Lung (tissue), 12 donors: Measurements from ENCODE around the gene CARMIL1. TPM values are rescaled to one million over a fixed set of nuclear protein-coding genes. Genes with fewer than 3 reads are reported as not detected.

Experiments
- ATAC-seq: fragments of 200-7000 bp; cut with Tn5 transposase; one replicate; pipeline ENCODE4 v1.9.1; 2020; ENCODE audit warnings: moderate number of reproducible peaks; ENCODE audit not compliant: insufficient read depth, low FRiP score
- DNase-seq, 3 donors: peaks; one replicate each; pipeline ENCODE4 v3.0.0-alpha.2; 2013 to 2017
- H3K27ac ChIP-seq, 2 donors: one replicate each; pipeline ENCODE4 v1.5.1; 2013; ENCODE audit warnings: mild to moderate bottlenecking in 2 of 2, moderate library complexity in 2 of 2, control low read depth in 1 of 2, inconsistent platforms in 1 of 2, low read depth in 1 of 2, low read length in 1 of 2
- H3K27me3 ChIP-seq, 3 donors: one replicate each; pipeline ENCODE4 v1.5.1; 2013; ENCODE audit warnings: low read length in 2 of 3; ENCODE audit not compliant: control insufficient read depth in 3 of 3, insufficient read depth in 3 of 3
- H3K36me3 ChIP-seq, 4 donors: one replicate each; pipeline ENCODE4 v1.5.1; 2013; ENCODE audit warnings: low read length in 4 of 4, mild to moderate bottlenecking in 1 of 4, moderate library complexity in 1 of 4; ENCODE audit not compliant: control insufficient read depth in 4 of 4, insufficient read depth in 4 of 4
- H3K4me1 ChIP-seq, 5 donors: one replicate each; pipeline ENCODE4 v1.5.1; 2013; ENCODE audit warnings: low read length in 5 of 5, mild to moderate bottlenecking in 2 of 5, moderate library complexity in 1 of 5; ENCODE audit not compliant: control insufficient read depth in 5 of 5, insufficient read depth in 5 of 5
- H3K4me3 ChIP-seq: one replicate; pipeline ENCODE4 v1.5.1; 2013; ENCODE audit warnings: mild to moderate bottlenecking, control low read depth, moderate library complexity
- H3K9ac ChIP-seq, 2 donors: one replicate each; pipeline ENCODE4 v1.5.1; 2013; ENCODE audit warnings: low read length in 2 of 2, control low read depth in 1 of 2; ENCODE audit not compliant: insufficient read depth in 1 of 2
- H3K9me3 ChIP-seq, 4 donors: one replicate each; pipeline ENCODE4 v1.5.1; 2013; ENCODE audit warnings: low read length in 3 of 4, mild to moderate bottlenecking in 1 of 4, moderate library complexity in 1 of 4; ENCODE audit not compliant: control insufficient read depth in 4 of 4, insufficient read depth in 3 of 4
- WGBS, 2 donors: extraction: QIAGEN DNeasy Blood & Tissue Kit; methylation state at CpG; one replicate each; pipeline ENCODE4 v1.1.7; 2013; 5-methylcytosine and 5-hydroxymethylcytosine counted together
- polyA plus RNA-seq, 2 donors: library from polyadenylated mRNA; stranded (reverse); fragments of 200-250 nt; gene quantifications; one replicate each; pipeline ENCODE4 v1.2.1, GENCODE V29; 2013
- total RNA-seq, 2 donors: library from RNA; depleted of rRNA in 1 of 2; stranded (reverse); fragments of >200 nt in 1 of 2; gene quantifications; one replicate each; pipeline ENCODE4 v1.2.1, GENCODE V29; 2014 to 2021
- TF ChIP-seq, protein P1 (sequence below): IDR thresholded peaks from 2 replicates; pipeline ENCODE4 v1.5.1; 2012; ENCODE audit warnings: mild to moderate bottlenecking; ENCODE audit errors: control extremely low read depth, extremely low read depth
- donor health status: control.
- donor health status: control.
- donor health status: Bipolar disorder and iron deficiency.
- donor health status: healthy.
- donor health status: DM: yes; HTN: yes; CAD: no.

CARMIL1 gene
- total and polyA plus RNA-seq, 4 donors, result 8.0 to 38.3 (median 34.9) TPM

DNA sequence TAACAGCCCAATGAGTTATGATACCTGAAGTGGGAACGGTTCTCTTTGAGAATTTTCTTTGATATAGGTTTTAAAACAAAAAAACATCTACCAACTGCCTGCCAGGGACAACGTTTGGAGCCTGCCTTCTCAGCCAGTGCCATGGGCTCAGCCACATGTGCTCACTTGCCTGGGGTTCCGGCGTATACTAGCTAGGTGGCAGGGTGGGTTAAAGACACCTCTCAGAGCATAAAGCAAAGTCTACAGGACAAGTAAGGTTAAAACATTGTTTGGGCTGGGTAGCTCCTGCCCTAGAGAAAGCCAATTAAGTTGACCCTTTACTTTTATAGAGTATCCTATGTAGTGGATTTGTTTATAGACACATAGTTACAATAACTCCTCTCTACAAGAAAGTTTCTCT, 334.9 kb downstream of the CARMIL1 start:
- 81 to 90% methylated on average over 4 of the region's 4 CpGs for WGBS, 2 donors
- ATAC-seq (no peak), DNase-seq (no peak)
- H3K4me1 ChIP-seq, result no peaks in the 10 kb centered on the region
- no peak overlapping the region for H3K4me3 ChIP-seq
- no peak overlapping the region for H3K9ac ChIP-seq
- H3K36me3 ChIP-seq, result peaks cover 0 to 5% (median 0%) of the 10 kb centered on the region in 4 donors
- H3K9me3 ChIP-seq, result no peaks in the 10 kb centered on the region
- no peaks in the 10 kb centered on the region for H3K27me3 ChIP-seq
- TF ChIP-seq, protein P1, sequence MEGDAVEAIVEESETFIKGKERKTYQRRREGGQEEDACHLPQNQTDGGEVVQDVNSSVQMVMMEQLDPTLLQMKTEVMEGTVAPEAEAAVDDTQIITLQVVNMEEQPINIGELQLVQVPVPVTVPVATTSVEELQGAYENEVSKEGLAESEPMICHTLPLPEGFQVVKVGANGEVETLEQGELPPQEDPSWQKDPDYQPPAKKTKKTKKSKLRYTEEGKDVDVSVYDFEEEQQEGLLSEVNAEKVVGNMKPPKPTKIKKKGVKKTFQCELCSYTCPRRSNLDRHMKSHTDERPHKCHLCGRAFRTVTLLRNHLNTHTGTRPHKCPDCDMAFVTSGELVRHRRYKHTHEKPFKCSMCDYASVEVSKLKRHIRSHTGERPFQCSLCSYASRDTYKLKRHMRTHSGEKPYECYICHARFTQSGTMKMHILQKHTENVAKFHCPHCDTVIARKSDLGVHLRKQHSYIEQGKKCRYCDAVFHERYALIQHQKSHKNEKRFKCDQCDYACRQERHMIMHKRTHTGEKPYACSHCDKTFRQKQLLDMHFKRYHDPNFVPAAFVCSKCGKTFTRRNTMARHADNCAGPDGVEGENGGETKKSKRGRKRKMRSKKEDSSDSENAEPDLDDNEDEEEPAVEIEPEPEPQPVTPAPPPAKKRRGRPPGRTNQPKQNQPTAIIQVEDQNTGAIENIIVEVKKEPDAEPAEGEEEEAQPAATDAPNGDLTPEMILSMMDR, result no peak
- no peak overlapping the region for H3K27ac ChIP-seq

GRCh38 chr6:25615471-25615870, 336.3 kb downstream of the CARMIL1 start:
- H3K4me1 ChIP-seq, result no peaks in the 10 kb centered on the region
- peaks cover 0 to 3% (median under 1%) of the 10 kb centered on the region in 4 donors for H3K36me3 ChIP-seq
- no peaks in the 10 kb centered on the region for H3K9me3 ChIP-seq
- TF ChIP-seq, protein P1, result no peak
- no peak overlapping the region for H3K27ac ChIP-seq
- ATAC-seq (no peak), DNase-seq (no peak)
- H3K4me3 ChIP-seq, result no peak overlapping the region
- no peak overlapping the region for H3K9ac ChIP-seq
- H3K27me3 ChIP-seq, result no peaks in the 10 kb centered on the region
- 91 to 97% methylated on average over 1 of the region's 1 CpG for WGBS, 2 donors

DNA sequence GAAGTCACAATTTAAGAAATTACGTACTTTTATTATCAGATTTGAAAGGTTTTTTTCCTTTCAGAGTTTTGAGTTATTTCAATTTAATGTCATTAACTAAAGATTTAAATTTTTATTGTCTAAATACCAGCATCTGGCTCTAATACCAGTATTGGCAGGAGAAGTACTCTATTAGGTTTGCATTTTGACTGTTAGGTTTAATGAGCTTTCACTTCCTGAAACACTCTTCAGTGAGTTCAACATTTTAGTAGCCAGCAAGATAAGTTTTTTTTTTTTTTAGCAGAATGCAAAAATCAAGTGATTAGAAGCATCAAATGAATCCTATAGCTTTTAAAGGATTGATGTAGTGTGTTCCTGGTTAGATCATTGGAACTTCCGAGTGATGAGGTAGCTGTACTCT, 338.8 kb downstream of the CARMIL1 start:
- Histone ChIP-seq H3K4me3 (no peak overlapping the region), H3K4me1 (no peaks in the 10 kb centered on the region), H3K9me3 (no peaks in the 10 kb centered on the region), H3K27me3 (no peaks in the 10 kb centered on the region), H3K27ac (no peak overlapping the region), H3K9ac (no peak overlapping the region), H3K36me3 (peaks cover 0 to 7% (median 2%) of the 10 kb centered on the region in 4 donors)
- WGBS, 2 donors, result 93 to 94% methylated on average over 2 of the region's 2 CpGs
- no peak for DNase-seq
- TF ChIP-seq, protein P1, result no peak
- ATAC-seq, result no peak

- no peak for ATAC-seq
- TF ChIP-seq, protein P1, result no peak
- H3K4me1 ChIP-seq, result no peaks in the 10 kb centered on the region
- no peak overlapping the region for H3K27ac ChIP-seq
- no peak for DNase-seq
- H3K36me3 ChIP-seq, result peaks cover 0 to 7% (median 2%) of the 10 kb centered on the region in 4 donors
- H3K9me3 ChIP-seq, result no peaks in the 10 kb centered on the region
- no peak overlapping the region for H3K4me3 ChIP-seq
- 67 to 71% methylated on average over 4 of the region's 4 CpGs for WGBS, 2 donors
- no peak overlapping the region for H3K9ac ChIP-seq
- H3K27me3 ChIP-seq, result no peaks in the 10 kb centered on the region
Measured at GRCh38 chr6:25619217-25619616, 340.0 kb downstream of the CARMIL1 start.
